Measurements from ENCODE around the gene C14orf39. TPM values are rescaled to one million over a fixed set of nuclear protein-coding genes. Genes with fewer than 3 reads are reported as not detected.
"Not testable (repeated sequence)": the region's sequence is repeated elsewhere in the genome, so short reads cannot be mapped to it uniquely, and the experiment has no call there.

The C14orf39 gene
- total RNA-seq, 1 donor from 2014 or later: not detected

- ATAC-seq: no peak
- DNase-seq (ENCODE audit: low spot score): no peak
Measured at GRCh38 chr14:60502541-60502940, 16.7 kb upstream of the C14orf39 start.

DNA sequence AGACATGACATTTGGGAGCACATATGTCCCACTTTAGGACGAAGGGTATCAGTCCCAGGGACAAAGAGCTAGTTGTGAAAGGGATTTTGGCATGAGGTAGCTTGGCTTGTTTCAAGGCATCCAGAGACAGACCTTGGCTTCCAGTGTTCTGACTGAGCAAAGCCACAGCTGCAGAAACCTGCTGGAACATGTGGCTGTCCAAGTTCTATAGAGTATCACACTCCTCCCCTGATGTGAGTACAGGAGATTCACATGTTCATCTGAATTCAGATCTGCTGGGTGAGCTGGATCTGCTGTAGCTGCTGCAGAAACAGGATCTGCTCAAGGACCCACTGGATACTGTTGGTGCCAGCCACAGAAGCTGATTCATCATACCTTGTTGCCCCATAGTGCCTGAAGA is 10.1 kb upstream of the C14orf39 start:
- ATAC-seq: no peak
- no peak for DNase-seq (ENCODE audit: low spot score)

GRCh38 chr14:60490270-60490669 is 4.4 kb upstream of the C14orf39 start:
- DNase-seq (ENCODE audit: low spot score): no peak

GRCh38 chr14:60488175-60488574 is 2.3 kb upstream of the C14orf39 start:
- DNase-seq (ENCODE audit: low spot score): no peak
- ATAC-seq: peak; percentile 55

More at GRCh38 chr14:60490270-60490669, 4.4 kb upstream of the C14orf39 start:
- ATAC-seq: no peak

DNA sequence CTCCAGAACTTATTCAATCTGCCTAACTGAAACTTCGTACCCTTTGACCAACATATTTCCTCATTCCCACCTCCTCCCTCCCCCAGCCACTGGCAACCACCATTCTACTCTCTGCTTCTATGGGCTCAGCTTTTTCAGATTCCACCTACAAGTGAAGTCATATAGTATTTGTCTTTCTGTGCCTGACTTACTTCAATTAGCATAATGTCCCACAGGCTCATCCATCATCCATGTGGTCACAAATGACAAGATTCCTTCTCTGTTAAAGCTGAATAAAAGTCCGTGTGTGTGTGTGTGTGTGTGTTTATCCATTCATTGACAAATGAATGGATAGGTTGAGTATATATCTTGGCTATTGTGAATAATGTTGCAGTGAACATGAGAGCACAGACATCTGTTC is 1.3 kb upstream of the C14orf39 start:
- ATAC-seq (no peak), DNase-seq (ENCODE audit: low spot score) (no peak)

- DNase-seq (ENCODE audit: low spot score) (no peak), ATAC-seq (no peak)
Measured at GRCh38 chr14:60485057-60485597, 736 bp downstream of the C14orf39 start.

DNA sequence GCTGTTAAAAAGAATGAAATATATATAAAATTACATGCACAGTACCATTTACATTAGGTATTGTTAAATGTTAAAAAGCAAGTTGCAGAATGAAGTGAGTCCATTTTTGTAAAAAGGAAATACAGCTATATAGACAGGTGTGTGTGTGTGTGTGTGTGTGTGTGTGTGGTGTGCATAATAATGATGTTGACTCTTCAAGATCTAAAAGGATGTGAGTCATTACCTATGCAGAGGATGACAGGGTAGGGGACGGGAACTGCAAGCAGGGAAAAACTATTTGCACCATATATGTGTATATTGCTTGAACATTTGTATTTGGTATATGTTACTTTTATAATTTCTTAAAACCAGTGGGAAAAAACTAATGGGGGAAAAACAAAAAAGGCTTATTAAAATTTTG is 3.1 kb downstream of the C14orf39 start:
- DNase-seq (ENCODE audit: low spot score) (no peak), ATAC-seq (no peak)

GRCh38 chr14:60480248-60480647 is 5.6 kb downstream of the C14orf39 start:
- not testable (repeated sequence) for ATAC-seq

DNA sequence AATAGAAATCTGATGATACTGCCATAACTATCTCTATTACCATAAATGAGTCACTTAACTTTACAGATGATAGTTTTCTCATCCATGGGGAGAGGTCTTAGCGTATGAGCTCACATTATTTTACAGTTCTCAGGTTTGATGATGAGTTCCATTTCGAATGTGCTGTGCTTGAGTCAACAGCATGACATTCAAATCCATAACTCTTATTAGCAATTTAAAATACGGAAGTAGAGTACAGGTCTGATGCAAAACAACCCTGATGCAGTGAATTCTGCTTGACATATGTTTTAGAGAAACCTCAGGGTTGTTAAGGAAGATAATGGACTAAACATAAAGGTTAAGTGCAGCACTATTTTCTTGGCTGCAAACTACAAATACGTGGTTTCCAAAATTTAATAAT is 30.0 kb downstream of the C14orf39 start:
- no peak for DNase-seq (ENCODE audit: low spot score)
- ATAC-seq: no peak

More at GRCh38 chr14:60480248-60480647, 5.6 kb downstream of the C14orf39 start:
- DNase-seq (ENCODE audit: low spot score): not testable (repeated sequence)

- ATAC-seq (no peak), DNase-seq (ENCODE audit: low spot score) (no peak)
Measured at GRCh38 chr14:60430276-60430675, 55.6 kb downstream of the C14orf39 start.

GRCh38 chr14:60420050-60420449 is 65.8 kb downstream of the C14orf39 start:
- DNase-seq (ENCODE audit: low spot score) (no peak), ATAC-seq (no peak)

GRCh38 chr14:60397550-60397949 is 88.3 kb downstream of the C14orf39 start:
- ATAC-seq: peak; percentile 32
- DNase-seq (ENCODE audit: low spot score): not testable (repeated sequence)

DNA sequence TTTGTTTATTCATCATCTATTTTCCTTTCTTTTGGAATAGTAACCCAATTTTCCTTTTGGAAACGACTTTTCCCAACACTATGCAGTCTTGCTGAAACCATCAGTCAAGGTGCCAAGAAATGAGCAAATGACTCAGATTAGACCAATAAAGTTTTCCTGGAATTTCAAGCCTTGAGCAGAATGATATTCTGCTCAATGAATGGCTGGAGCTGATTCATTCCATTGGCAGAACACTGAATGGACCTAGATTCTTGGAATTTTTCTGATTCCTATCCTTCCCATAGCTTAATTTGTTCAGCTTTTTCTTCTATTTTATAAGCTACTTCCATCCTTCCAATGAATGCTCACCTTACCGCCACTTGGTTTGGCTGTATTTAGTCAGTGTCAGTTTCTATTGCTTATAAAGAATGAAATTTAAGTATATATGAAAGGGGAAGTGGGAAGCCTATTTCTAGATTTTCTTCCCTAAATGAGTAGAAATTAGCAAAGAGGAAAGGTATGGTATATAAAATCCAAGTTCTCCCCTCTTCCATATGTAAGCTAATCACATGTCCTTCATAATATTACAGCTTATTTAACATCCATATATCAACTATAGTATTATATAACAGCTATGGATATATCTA is 89.0 kb downstream of the C14orf39 start:
- no peak for ATAC-seq
- no peak for DNase-seq (ENCODE audit: low spot score)

Other genes starting within 250 kb of the C14orf39 start
- gene PPM1A, start 236.8 kb downstream of the C14orf39 start, total RNA-seq: 43.7 TPM
- not detected for gene SIX6, start 23.1 kb upstream of the C14orf39 start, total RNA-seq
- not detected for gene SIX1, start 163.4 kb upstream of the C14orf39 start, total RNA-seq
- 0.10 TPM for gene SIX4, start 238.3 kb upstream of the C14orf39 start, total RNA-seq
- 8.5 TPM for gene MNAT1, start 248.7 kb upstream of the C14orf39 start, total RNA-seq

Data from left lobe of liver (tissue), 2 donors.